Testis (tissue), 2 donors: ENCODE results near the gene SYNDIG1.

Experiments used
- CTCF ChIP-seq, 3 experiments: fragments of 450-650 bp in 2 of 3; fragments of 200-600 bp in 1 of 3; sonication (generic) in 1 of 3; IDR thresholded peaks; one replicate each; pipeline ENCODE4 v1.5.1; 2016 to 2019; ENCODE audit warnings: antibody characterized with exemption in 3 of 3, mild to moderate bottlenecking in 2 of 3, moderate library complexity in 1 of 3
- POLR2A ChIP-seq: fragments of 450-650 bp; IDR thresholded peaks from one replicate; pipeline ENCODE4 v1.6.1; 2017; ENCODE audit warnings: antibody characterized with exemption, mild to moderate bottlenecking, moderate library complexity

- no peak for TF ChIP-seq POLR2A
- no peak for TF ChIP-seq CTCF (IDR thresholded peaks at IDR 0.05)
Observed at GRCh38 chr20:24620937-24621519, 151.6 kb downstream of the SYNDIG1 start.
